ENCODE data around the gene MAN1A1.

GRCh38 chr6:119209452-119210205 lies 139.9 kb downstream of the MAN1A1 start:
- TF ChIP-seq FOXM1 (IDR thresholded peaks at IDR 0.05; ENCODE audit: borderline replicate concordance, low read depth): no peak
- no peak for TF ChIP-seq RAD21 (IDR thresholded peaks at IDR 0.05; ENCODE audit: low read depth)

Data from Ishikawa (cell line).